Measurements from ENCODE around the gene MVP. TPM values are rescaled to one million over a fixed set of nuclear protein-coding genes. Genes with fewer than 3 reads are reported as not detected.

Gene MVP
- polyA plus RNA-seq, 1 experiment: 251 TPM

DNA sequence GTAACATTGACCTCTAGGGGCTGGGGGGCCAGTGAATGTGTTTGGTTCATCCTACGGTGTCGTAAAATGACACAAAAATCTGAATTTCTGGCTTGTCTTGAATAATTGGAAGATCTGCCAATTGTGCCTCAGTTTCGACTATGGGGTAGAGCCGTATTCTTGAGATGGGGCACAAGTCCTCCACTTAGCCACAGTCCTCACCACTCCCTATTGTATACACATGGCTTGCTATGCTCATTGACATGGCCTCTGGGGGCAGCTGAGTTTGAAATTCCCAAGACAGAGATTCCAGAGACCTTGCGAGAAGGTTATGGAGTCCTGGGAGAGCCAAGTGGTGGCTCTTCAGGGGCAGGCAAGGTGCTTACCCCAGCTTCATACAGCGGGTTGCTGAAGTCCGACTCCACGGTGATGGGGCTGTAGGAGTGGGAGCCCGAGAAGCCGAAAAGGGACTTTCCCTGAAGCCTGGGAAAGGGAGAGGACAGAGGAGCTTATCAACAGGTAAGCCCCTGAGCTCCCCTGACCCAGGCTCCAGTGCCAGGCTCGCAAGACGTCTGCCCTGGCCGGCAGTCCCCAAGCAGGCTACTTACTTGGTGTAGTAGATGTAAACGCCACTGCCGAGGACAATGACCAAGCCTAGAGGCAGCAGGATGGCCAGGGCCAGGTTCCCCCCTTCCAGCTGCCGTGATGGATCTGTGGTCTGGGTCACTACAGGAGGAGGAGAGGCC lies 51.7 kb downstream of the MVP start:
- no peak overlapping the region for H3K4me3 ChIP-seq (ENCODE audit: low read depth, low read length)
- TF ChIP-seq, protein P1, sequence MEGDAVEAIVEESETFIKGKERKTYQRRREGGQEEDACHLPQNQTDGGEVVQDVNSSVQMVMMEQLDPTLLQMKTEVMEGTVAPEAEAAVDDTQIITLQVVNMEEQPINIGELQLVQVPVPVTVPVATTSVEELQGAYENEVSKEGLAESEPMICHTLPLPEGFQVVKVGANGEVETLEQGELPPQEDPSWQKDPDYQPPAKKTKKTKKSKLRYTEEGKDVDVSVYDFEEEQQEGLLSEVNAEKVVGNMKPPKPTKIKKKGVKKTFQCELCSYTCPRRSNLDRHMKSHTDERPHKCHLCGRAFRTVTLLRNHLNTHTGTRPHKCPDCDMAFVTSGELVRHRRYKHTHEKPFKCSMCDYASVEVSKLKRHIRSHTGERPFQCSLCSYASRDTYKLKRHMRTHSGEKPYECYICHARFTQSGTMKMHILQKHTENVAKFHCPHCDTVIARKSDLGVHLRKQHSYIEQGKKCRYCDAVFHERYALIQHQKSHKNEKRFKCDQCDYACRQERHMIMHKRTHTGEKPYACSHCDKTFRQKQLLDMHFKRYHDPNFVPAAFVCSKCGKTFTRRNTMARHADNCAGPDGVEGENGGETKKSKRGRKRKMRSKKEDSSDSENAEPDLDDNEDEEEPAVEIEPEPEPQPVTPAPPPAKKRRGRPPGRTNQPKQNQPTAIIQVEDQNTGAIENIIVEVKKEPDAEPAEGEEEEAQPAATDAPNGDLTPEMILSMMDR (IDR thresholded peaks at IDR 0.05; ENCODE audit: low read depth, low read length): no peak
- ChIA-PET CTCF (no interaction called here), POLR2A (no interaction called here)
- H3K27me3 ChIP-seq (ENCODE audit: control insufficient read depth, insufficient read depth, low read length): peaks cover 19% of the 10 kb centered on the region
- DNase-seq (ENCODE audit: low read depth, low spot score): no peak
- H3K9me3 ChIP-seq (ENCODE audit: control insufficient read depth, insufficient read depth, low read length): peaks cover 3% of the 10 kb centered on the region; the same call in 1 of the 2 replicates
- no peak overlapping the region for H3K27ac ChIP-seq (ENCODE audit: low read depth, low read length)

- CTCF ChIA-PET: no interaction called here
- H3K9me3 ChIP-seq (ENCODE audit: control insufficient read depth, insufficient read depth, low read length): peaks cover 8% of the 10 kb centered on the region; the same call in 1 of the 2 replicates
- peaks cover 27% of the 10 kb centered on the region for H3K27me3 ChIP-seq (ENCODE audit: control insufficient read depth, insufficient read depth, low read length)
- POLR2A ChIA-PET: no interaction called here
- H3K27ac ChIP-seq (ENCODE audit: low read depth, low read length): no peak overlapping the region
- no peak for DNase-seq (ENCODE audit: low read depth, low spot score)
- H3K4me3 ChIP-seq (ENCODE audit: low read depth, low read length): no peak overlapping the region
- TF ChIP-seq, protein P1 (IDR thresholded peaks at IDR 0.05; ENCODE audit: low read depth, low read length): no peak
These were observed 53.1 kb downstream of the MVP start for GRCh38 chr16:29873319-29873718.

GRCh38 chr16:29875206-29875605 lies 54.9 kb downstream of the MVP start:
- Histone ChIP-seq H3K4me3 (ENCODE audit: low read depth, low read length) (no peak overlapping the region), H3K9me3 (ENCODE audit: control insufficient read depth, insufficient read depth, low read length) (peaks cover 8% of the 10 kb centered on the region; the same call in 1 of the 2 replicates), H3K27ac (ENCODE audit: low read depth, low read length) (no peak overlapping the region), H3K27me3 (ENCODE audit: control insufficient read depth, insufficient read depth, low read length) (peaks cover 27% of the 10 kb centered on the region)
- ChIA-PET CTCF (interaction anchor here (1.1 kb wide), 1 partner anchor 11 kb away, joined by 3 read pairs; the partner anchor contains the start of gene CDIPT), POLR2A (no interaction called here)
- DNase-seq (ENCODE audit: low read depth, low spot score): no peak
- TF ChIP-seq, protein P1 (IDR thresholded peaks at IDR 0.05; ENCODE audit: low read depth, low read length): no peak

DNA sequence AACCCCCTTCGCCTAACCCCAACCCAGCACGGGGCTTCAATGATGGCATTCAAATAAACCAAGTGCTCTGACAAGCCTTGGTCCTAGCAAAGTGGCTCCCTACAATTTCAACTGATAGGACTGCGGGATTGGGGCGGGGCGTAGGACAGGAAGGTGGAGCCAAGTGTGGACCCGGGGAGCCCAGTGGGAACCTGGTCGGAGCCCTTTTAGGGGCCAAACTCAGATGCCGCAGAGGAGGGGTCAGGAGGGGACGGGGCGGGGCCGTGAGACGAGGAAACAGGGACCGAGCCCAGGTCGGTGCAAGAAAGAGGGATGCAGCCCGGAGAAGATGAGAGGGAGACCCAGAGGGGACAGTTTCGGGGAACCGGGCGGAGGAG lies 55.9 kb downstream of the MVP start:
- H3K4me3 ChIP-seq (ENCODE audit: low read depth, low read length): peak overlapping the region; percentile 44
- TF ChIP-seq, protein P1 (IDR thresholded peaks at IDR 0.05; ENCODE audit: low read depth, low read length): no peak
- H3K27ac ChIP-seq (ENCODE audit: low read depth, low read length): no peak overlapping the region
- ChIA-PET CTCF (interaction anchor here (1.1 kb wide), 1 partner anchor 28 kb away, joined by 3 read pairs; no protein-coding TSS in a partner anchor), POLR2A (no interaction called here)
- no peak for DNase-seq (ENCODE audit: low read depth, low spot score)
- peaks cover 27% of the 10 kb centered on the region for H3K27me3 ChIP-seq (ENCODE audit: control insufficient read depth, insufficient read depth, low read length)
- peaks cover 8% of the 10 kb centered on the region; the same call in 1 of the 2 replicates for H3K9me3 ChIP-seq (ENCODE audit: control insufficient read depth, insufficient read depth, low read length)

DNA sequence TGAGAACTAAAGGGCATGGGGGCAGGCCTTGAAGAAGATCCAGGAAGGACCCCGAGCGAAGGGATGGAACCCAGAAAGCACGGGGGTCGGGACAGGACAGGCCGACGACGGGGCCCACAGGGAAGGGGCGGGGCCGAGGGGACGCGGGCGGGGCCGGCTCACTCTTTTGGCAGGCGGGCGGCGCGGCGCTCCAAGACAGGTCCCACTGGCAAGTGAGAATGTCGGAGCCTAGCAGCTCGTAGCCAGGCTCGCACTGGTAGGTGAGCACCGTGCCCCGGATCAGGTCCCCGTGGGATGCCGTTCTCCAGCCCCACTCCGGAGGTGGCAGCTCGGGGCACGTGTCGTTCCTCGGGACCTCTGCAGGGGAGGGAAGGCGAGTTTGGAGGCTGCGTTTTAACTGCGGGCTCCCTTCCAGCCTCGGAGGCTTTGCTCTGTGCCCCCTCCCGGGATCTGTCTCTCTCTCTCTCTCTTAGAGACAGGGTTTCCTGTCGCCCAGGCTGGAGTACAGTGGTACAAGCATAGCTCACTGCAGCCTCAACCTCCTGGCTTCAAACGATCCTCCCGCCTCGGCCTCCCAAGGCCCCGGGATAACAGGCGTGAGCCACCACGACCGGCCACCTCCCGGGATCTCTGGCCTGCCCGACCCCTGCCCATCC lies 56.5 kb downstream of the MVP start:
- no peak overlapping the region for H3K27ac ChIP-seq (ENCODE audit: low read depth, low read length)
- TF ChIP-seq, protein P1 (IDR thresholded peaks at IDR 0.05; ENCODE audit: low read depth, low read length): no peak
- H3K9me3 ChIP-seq (ENCODE audit: control insufficient read depth, insufficient read depth, low read length): peaks cover 8% of the 10 kb centered on the region; the same call in 1 of the 2 replicates
- POLR2A ChIA-PET: no interaction called here
- H3K27me3 ChIP-seq (ENCODE audit: control insufficient read depth, insufficient read depth, low read length): peaks cover 27% of the 10 kb centered on the region
- H3K4me3 ChIP-seq (ENCODE audit: low read depth, low read length): peak overlapping the region; percentile 44
- no peak for DNase-seq (ENCODE audit: low read depth, low spot score)
- CTCF ChIA-PET: interaction anchor here (1.1 kb wide), 1 partner anchor 28 kb away, joined by 3 read pairs; no protein-coding TSS in a partner anchor
